ENCODE measurements around the gene NAGK.
"Not testable (repeated sequence)": the region's sequence is repeated elsewhere in the genome, so short reads cannot be mapped to it uniquely, and the experiment has no call there.

The NAGK gene

DNA sequence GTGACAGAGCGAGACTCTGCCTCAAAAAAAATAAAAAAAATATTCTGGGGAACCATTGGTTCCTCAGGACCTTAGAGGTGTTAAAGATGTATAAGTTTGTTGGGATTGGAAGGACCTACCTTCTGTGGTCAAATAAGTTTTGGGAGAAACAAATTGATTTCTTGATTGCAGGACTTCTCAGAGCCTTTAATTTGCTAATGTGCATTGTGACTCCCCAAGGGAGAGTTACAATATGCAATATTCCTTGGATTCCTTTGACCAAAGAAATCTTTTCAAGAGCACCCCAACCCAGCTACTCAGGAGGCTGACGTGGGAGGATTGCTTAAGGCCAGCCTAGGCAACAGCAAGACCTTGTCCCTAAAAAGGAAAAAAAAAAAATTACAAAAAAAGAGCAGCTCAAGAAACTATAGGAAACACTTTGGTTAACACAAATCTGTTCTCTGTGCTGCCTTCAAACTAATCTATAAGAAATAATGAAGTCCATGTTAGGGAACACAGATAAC lies 6.5 kb downstream of the NAGK start:
- H3K9me2 ChIP-seq (replicated peaks; ENCODE audit: control insufficient read depth, low read length), result no peaks in the 10 kb centered on the region
- no peaks in the 10 kb centered on the region for H3K9me3 ChIP-seq (ENCODE audit: control insufficient read depth, insufficient read depth, low read length)
- H3F3A ChIP-seq (ENCODE audit: control insufficient read depth, insufficient read depth), result no peaks in the 10 kb centered on the region; the same call in 1 of the 2 replicates
- peaks cover 88% of the 10 kb centered on the region for H3K36me3 ChIP-seq (ENCODE audit: control insufficient read depth, low read length)
- no peak overlapping the region for H3K4me3 ChIP-seq (ENCODE audit: low read length)
- H3K4me1 ChIP-seq (ENCODE audit: control insufficient read depth, low read length), result peaks cover 29% of the 10 kb centered on the region
- H3K79me2 ChIP-seq (ENCODE audit: control insufficient read depth, low read length), result peaks cover 37% of the 10 kb centered on the region
- no peak overlapping the region for H3K4me2 ChIP-seq (ENCODE audit: low read length)
- no peaks in the 10 kb centered on the region for H3K27me3 ChIP-seq (ENCODE audit: control insufficient read depth, low read length)
- TF ChIP-seq, protein P1, sequence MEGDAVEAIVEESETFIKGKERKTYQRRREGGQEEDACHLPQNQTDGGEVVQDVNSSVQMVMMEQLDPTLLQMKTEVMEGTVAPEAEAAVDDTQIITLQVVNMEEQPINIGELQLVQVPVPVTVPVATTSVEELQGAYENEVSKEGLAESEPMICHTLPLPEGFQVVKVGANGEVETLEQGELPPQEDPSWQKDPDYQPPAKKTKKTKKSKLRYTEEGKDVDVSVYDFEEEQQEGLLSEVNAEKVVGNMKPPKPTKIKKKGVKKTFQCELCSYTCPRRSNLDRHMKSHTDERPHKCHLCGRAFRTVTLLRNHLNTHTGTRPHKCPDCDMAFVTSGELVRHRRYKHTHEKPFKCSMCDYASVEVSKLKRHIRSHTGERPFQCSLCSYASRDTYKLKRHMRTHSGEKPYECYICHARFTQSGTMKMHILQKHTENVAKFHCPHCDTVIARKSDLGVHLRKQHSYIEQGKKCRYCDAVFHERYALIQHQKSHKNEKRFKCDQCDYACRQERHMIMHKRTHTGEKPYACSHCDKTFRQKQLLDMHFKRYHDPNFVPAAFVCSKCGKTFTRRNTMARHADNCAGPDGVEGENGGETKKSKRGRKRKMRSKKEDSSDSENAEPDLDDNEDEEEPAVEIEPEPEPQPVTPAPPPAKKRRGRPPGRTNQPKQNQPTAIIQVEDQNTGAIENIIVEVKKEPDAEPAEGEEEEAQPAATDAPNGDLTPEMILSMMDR (IDR thresholded peaks at IDR 0.05; ENCODE audit: low read depth, low read length, poor library complexity, severe bottlenecking), result no peak
- no peak for TF ChIP-seq EZH2phosphoT487 (IDR thresholded peaks at IDR 0.05; ENCODE audit: borderline replicate concordance, low read length)
- H4K20me1 ChIP-seq (ENCODE audit: control insufficient read depth, insufficient read depth, low read depth, low read length), result peaks cover 7% of the 10 kb centered on the region
- H3K27ac ChIP-seq (ENCODE audit: low read depth, low read length), result no peak overlapping the region

DNA sequence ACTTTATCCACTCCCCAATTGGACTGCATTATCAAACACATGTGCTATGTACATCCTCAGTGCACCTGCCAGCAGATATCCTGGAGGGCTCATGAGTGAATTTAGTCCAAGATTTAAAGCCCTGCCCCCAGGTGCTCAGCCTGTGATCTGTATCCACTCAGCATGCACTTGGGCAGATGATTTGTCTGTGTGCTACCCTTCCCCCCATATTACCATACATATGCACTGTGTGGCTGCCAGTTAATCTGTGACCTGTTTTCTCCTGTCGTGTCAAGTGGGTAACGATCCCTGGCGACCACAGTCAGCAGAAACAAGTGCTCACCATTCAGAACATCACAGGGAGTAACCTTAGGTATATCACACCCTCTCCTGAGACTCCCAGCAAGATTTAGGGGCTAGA lies 10.2 kb downstream of the NAGK start:
- Histone ChIP-seq H3K79me2 (ENCODE audit: control insufficient read depth, low read length) (peaks cover 3% of the 10 kb centered on the region; the same call in 1 of the 2 replicates), H3F3A (ENCODE audit: control insufficient read depth, insufficient read depth) (no peaks in the 10 kb centered on the region; the same call in 1 of the 2 replicates), H3K4me1 (ENCODE audit: control insufficient read depth, low read length) (no peaks in the 10 kb centered on the region), H3K27me3 (ENCODE audit: control insufficient read depth, low read length) (no peaks in the 10 kb centered on the region), H3K9me2 (replicated peaks; ENCODE audit: control insufficient read depth, low read length) (no peaks in the 10 kb centered on the region), H3K27ac (ENCODE audit: low read depth, low read length) (no peak overlapping the region), H4K20me1 (ENCODE audit: control insufficient read depth, insufficient read depth, low read depth, low read length) (no peaks in the 10 kb centered on the region), H3K36me3 (ENCODE audit: control insufficient read depth, low read length) (peaks cover 51% of the 10 kb centered on the region), H3K4me3 (ENCODE audit: low read length) (no peak overlapping the region), H3K4me2 (ENCODE audit: low read length) (no peak overlapping the region), H3K9me3 (ENCODE audit: control insufficient read depth, insufficient read depth, low read length) (no peaks in the 10 kb centered on the region)
- TF ChIP-seq EZH2phosphoT487 (IDR thresholded peaks at IDR 0.05; ENCODE audit: borderline replicate concordance, low read length), result no peak
- TF ChIP-seq, protein P1 (IDR thresholded peaks at IDR 0.05; ENCODE audit: low read depth, low read length, poor library complexity, severe bottlenecking), result no peak

DNA sequence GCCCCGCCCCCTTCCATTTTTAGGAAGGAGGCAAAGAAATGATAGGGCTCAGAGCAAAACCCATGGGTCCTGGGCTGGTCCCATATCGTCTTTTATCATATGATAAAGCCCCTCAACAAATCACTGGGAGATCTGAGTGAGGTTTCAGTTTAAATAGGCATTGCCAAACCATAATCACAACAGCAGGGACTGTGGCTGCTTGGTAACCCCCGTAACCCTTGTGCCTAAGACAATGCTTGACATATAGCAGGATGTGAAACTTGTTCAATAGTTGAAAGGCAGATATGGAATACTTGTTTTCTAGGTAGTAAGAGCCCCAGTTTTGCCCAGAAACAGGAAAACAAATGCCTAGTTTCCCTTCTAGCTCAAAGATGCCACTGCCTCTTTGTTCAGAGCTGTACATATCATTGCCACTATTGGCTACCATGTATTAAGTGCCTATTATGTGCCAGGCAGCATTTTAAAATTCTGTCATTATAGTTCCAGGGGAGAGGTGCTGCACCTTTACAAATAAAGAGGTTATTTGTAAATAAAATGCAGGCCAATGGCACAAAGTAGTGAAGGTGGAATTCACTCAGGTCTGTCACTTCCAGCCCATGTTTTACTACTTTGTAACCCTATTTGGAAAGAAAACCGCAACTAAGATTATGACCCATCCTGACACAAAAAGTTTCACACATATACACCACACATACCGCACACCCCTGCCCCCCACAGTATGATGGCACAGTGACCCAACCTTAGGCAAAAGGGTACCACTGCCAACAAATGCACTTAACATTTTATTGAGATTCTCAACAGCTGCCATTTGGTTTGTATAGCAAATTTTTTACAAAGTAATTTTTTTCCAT lies 14.2 kb downstream of the NAGK start:
- no peaks in the 10 kb centered on the region for H3F3A ChIP-seq (ENCODE audit: control insufficient read depth, insufficient read depth)
- no peaks in the 10 kb centered on the region for H3K79me2 ChIP-seq (ENCODE audit: control insufficient read depth, low read length)
- H3K9me2 ChIP-seq (replicated peaks; ENCODE audit: control insufficient read depth, low read length), result no peaks in the 10 kb centered on the region
- TF ChIP-seq EZH2phosphoT487 (IDR thresholded peaks at IDR 0.05; ENCODE audit: borderline replicate concordance, low read length), result no peak
- TF ChIP-seq, protein P1 (IDR thresholded peaks at IDR 0.05; ENCODE audit: low read depth, low read length, poor library complexity, severe bottlenecking), result no peak
- no peak overlapping the region for H3K4me3 ChIP-seq (ENCODE audit: low read length)
- H3K27me3 ChIP-seq (ENCODE audit: control insufficient read depth, low read length), result no peaks in the 10 kb centered on the region
- peaks cover 15% of the 10 kb centered on the region for H3K36me3 ChIP-seq (ENCODE audit: control insufficient read depth, low read length)
- no peak overlapping the region for H3K4me2 ChIP-seq (ENCODE audit: low read length)
- H4K20me1 ChIP-seq (ENCODE audit: control insufficient read depth, insufficient read depth, low read depth, low read length), result no peaks in the 10 kb centered on the region
- no peak overlapping the region for H3K27ac ChIP-seq (ENCODE audit: low read depth, low read length)
- H3K4me1 ChIP-seq (ENCODE audit: control insufficient read depth, low read length), result no peaks in the 10 kb centered on the region
- no peaks in the 10 kb centered on the region for H3K9me3 ChIP-seq (ENCODE audit: control insufficient read depth, insufficient read depth, low read length)

- H3K79me2 ChIP-seq (ENCODE audit: control insufficient read depth, low read length); H3K27me3 ChIP-seq (ENCODE audit: control insufficient read depth, low read length); H3F3A ChIP-seq (ENCODE audit: control insufficient read depth, insufficient read depth); H3K9me3 ChIP-seq (ENCODE audit: control insufficient read depth, insufficient read depth, low read length); H3K4me1 ChIP-seq (ENCODE audit: control insufficient read depth, low read length); H3K36me3 ChIP-seq (ENCODE audit: control insufficient read depth, low read length); H4K20me1 ChIP-seq (ENCODE audit: control insufficient read depth, insufficient read depth, low read depth, low read length); H3K9me2 ChIP-seq (replicated peaks; ENCODE audit: control insufficient read depth, low read length); H3K4me3 ChIP-seq (ENCODE audit: low read length); H3K4me2 ChIP-seq (ENCODE audit: low read length); H3K27ac ChIP-seq (ENCODE audit: low read depth, low read length): not testable (repeated sequence)
Measured at GRCh38 chr2:71083297-71083696, 14.8 kb downstream of the NAGK start.

DNA sequence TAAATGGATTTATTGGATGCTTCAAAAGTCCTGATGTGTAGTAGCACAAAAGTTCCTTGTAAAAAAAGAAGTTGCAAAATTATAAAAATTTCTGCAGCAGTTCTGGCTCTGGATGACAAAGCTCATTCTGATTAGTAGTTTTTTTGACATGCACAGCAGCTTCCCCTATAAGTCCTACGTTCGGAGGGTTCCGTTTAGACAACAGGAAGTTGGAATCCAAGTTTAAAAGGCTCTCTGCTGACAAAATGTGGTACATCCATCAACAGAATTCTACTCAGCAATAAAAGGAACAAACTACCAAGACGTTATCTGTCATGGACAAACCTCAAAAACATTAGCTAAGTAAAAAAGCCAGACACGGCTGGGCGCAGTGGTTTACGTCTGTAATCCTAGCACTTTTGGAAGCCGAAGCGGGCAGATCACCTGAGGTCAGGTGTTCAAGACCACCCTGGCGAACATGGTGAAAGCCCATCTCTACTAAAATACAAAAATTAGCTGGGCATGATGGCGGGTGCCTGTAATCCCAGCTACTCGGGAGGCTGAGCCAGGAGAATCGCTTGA lies 15.4 kb downstream of the NAGK start:
- H3K36me3 ChIP-seq (ENCODE audit: control insufficient read depth, low read length); H3K4me1 ChIP-seq (ENCODE audit: control insufficient read depth, low read length); H3F3A ChIP-seq (ENCODE audit: control insufficient read depth, insufficient read depth); H3K4me3 ChIP-seq (ENCODE audit: low read length); H4K20me1 ChIP-seq (ENCODE audit: control insufficient read depth, insufficient read depth, low read depth, low read length); H3K9me3 ChIP-seq (ENCODE audit: control insufficient read depth, insufficient read depth, low read length); H3K27ac ChIP-seq (ENCODE audit: low read depth, low read length); H3K9me2 ChIP-seq (replicated peaks; ENCODE audit: control insufficient read depth, low read length); H3K79me2 ChIP-seq (ENCODE audit: control insufficient read depth, low read length); H3K4me2 ChIP-seq (ENCODE audit: low read length); H3K27me3 ChIP-seq (ENCODE audit: control insufficient read depth, low read length): not testable (repeated sequence)

Data from DOHH2 (cell line).